Activated naive CD4-positive, alpha-beta T cell (primary cell): ENCODE data around the gene LANCL2.
A peak's percentile ranks its signal among the peaks of the same experiment; 100 is the strongest.
"Not testable (repeated sequence)": the region's sequence is repeated elsewhere in the genome, so short reads cannot be mapped to it uniquely, and the experiment has no call there.

Source experiments
- DNase-seq, 4 experiments: peaks; one replicate each; lab custom pipeline; 2025; lab: John Stamatoyannopoulos, UW

The LANCL2 gene

DNA sequence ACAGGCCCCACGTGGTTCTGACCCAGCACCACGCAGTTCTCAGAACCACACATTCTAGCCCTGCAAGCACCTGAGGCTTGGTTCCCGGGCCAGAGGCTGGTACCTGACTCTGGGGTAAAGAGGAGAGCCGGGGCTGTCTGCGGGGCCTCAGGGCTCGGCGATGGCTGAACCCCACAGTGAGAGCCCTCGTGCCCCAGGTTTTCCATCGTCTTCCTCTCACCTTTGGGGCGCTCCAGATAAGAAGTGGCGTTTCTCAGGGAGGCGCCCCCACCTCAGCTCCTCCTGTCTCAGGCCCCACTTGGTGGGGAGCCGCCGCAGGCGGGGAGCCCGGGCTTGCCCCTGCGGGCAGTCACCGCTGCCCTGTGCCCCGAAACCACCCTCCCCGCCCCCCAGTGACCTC is 2.2 kb upstream of the LANCL2 start:
- DNase-seq, result no peak

GRCh38 chr7:55363386-55364170 is 1.6 kb upstream of the LANCL2 start:
- DNase-seq, result no peak

DNA sequence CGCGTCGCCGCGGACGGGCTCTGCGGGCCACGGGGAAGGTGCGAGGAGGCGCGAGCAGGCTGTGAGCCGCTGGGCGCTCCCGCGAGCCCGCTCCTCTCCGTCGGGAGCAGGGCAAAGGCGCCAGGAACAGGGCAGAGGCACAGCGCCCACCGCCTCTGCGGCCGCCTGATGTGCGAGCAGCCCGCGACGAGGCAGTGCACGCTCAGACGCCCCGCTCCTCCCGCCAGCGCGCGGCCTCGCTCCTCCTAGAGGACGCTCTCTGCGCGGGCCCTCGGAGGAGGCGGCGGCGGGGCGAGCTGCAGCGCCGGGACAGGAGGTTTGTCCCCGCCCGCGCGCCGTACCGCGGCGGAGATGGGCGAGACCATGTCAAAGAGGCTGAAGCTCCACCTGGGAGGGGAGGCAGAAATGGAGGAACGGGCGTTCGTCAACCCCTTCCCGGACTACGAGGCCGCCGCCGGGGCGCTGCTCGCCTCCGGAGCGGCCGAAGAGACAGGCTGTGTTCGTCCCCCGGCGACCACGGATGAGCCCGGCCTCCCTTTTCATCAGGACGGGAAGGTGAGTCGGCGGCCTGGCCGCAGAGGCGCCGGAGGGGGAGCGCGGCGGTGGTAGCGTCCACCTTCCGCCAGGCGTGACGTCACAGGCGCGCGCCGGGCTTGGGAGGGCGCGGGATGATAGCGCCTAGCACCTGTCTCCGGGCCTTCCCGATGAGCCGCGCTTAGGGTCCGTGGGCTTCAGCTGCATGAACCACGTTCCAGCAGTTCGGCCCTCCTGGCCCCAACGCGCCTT is 731 bp downstream of the LANCL2 start:
- peak; percentile 80 to 92 (median 91) for DNase-seq

DNA sequence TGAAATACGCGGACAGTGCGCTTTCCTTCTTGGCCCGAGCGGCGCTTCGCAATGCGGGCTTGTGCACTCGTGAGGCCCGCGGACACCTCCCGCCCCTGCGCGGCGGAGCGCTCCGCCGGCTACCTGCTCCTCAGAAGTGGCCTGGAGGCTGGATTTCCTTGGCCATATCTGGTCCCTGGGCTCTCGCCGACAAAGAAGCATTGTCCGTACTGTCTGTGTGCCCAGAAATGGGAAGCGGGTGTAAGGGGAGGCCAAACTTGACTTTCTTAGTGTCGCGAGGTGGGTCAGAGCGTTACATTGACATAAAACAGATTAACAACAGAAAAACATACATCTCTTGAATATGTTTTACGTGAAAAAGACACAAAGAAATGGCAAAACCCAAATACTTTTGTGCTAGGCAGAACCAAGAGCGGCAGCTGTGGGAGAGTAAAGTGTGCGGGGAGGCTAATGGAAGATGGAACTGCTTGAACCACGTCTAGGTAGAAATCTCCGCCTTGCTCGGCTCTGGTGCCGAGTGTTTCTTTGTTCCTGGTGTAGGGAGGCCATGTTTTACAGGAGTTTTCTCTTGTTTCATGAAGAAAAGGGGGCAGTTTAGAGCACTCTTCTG is 1.4 kb downstream of the LANCL2 start:
- DNase-seq, result peak in 2 of 4 experiments; percentile 8 to 11

GRCh38 chr7:55367283-55367840 is 2.2 kb downstream of the LANCL2 start:
- DNase-seq, result no peak

DNA sequence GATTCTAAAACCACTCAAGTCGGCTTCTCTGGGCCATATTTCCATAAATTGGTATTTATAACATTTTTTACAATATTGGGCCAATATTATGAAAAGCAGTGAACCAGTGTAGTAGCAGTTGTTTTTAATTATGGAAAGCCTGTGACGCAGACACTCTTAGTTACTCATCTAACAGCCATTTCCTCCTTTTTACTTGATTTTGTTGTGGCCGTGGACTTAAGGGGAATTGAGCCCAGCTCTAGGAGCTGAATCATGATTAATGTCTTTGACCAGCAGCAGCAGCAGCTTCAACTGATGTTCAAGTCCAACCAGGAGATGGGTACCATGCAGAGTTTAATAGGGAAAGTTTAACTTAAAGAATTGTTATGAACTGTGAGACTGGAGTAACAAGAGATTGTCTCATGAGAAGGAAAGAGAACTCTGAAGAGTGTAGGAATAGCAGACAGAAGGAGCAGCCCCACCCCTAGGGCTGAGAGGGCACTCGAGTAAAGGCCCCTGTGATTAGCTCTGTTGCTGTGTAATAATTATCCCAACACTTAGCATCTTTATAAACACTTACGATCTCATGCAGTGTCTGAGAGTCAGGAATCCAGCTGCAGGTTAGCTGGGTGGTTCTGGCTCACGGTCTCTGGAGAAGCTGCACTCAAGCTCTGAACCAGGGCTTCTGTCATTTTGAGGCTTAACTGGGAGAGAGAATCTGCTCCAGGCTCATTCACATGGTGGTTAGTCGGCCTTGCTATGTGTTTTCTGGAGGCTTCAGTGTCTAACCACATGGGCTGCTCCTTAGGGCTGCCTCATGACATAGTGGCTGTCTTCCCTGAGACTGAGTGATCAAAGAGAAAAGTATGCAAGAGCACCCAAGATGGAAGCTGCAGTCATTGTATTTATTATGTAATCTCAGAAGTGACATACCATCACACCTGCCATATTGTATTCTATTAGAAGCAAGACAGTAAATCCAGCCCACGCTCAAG is 4.6 kb downstream of the LANCL2 start:
- no peak for DNase-seq

GRCh38 chr7:55374213-55374612 is 9.1 kb downstream of the LANCL2 start:
- no peak for DNase-seq

DNA sequence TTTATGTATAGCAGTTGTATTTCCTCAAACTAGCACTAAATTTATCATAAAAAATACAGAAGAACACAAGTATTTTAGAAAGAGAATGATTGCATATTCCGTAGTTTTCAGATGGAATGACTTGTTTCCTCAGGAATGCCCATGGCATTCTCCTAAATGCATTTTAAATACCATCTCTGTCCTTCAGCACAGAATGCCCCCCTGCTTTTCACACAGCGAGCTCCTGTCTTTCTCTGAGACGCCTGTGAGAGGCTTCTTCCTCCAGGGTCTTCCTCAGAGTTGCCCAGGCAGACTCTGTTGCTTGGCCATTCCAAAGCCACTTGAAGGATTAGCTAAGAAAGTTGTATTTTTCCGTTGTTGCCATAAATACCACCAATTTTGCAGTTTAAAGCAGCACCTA is 10.1 kb downstream of the LANCL2 start:
- DNase-seq, result no peak

DNA sequence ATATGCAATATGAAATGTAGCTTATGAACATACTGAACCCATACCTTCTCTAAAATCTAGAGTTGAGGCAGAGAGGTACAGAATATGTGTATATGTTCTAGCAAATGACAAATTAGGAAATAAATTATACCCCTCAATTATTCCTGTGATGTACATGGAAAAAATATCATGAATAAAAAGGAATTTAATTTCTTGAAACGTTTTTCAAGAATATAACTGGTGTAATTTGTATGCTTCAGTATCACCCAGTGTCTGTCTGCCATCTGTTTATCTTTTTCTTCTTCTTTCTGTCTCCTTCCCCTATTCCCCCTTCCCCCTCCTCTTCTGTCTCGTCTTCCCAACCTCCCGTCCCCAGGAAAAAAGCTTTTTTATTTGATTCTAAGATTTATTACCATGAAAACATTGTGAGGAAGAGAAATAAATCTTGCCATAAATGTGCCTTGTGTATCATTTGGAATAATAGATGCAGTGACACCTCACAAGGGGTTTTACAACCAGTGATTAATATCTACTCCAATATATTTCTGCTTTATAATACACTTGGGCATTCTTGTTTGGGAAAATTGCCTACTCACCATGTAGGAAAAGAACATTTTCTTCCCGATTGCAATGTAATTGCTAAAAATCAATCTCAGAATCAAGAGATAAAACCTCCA is 12.2 kb downstream of the LANCL2 start:
- DNase-seq, result no peak

DNA sequence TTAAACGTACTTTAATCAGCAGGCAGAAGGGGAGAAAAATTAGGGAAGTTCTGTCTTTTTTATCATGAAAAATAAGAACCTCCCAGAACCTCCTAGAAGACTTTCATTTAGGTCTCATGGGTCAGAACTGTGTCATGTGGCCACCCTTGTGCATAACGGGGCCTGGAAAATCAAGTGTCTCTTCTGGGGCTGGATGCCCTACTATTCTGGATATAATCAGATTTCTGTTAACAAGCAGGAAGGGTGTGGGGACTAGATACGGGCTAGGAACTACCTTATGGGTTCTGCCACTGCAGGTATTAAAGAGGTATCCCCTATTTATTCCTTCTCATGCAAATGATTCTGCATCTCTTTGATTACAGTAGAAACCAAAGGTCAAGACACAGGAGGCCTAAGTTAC is 14.1 kb downstream of the LANCL2 start:
- no peak for DNase-seq

- no peak for DNase-seq
These were observed 16.1 kb downstream of the LANCL2 start for GRCh38 chr7:55381189-55381588.

- DNase-seq, result no peak
These were observed 16.6 kb downstream of the LANCL2 start for GRCh38 chr7:55381696-55382095.

- DNase-seq, result no peak
These were observed 17.1 kb downstream of the LANCL2 start for GRCh38 chr7:55382251-55382650.

GRCh38 chr7:55386541-55386940 is 21.4 kb downstream of the LANCL2 start:
- no peak for DNase-seq

GRCh38 chr7:55387062-55387965 is 22.2 kb downstream of the LANCL2 start:
- no peak for DNase-seq

- DNase-seq, result no peak
These were observed 31.2 kb downstream of the LANCL2 start for GRCh38 chr7:55396233-55396785.

GRCh38 chr7:55397617-55398016 is 32.5 kb downstream of the LANCL2 start:
- no peak for DNase-seq

- no peak for DNase-seq
These were observed 35.1 kb downstream of the LANCL2 start for GRCh38 chr7:55400191-55400590.

- not testable (repeated sequence) for DNase-seq
These were observed 37.4 kb downstream of the LANCL2 start for GRCh38 chr7:55402506-55402905.
